HG02840 (cell line): ENCODE measurements around the gene EEPD1.
"Not testable (repeated sequence)": the region's sequence is repeated elsewhere in the genome, so short reads cannot be mapped to it uniquely, and the experiment has no call there.

Source experiments
- ATAC-seq: cut with Tn5 transposase; IDR thresholded peaks from one replicate; pipeline ENCODE4 v1.9.1; 2021; ENCODE audit warnings: mild to moderate bottlenecking, moderate library complexity, moderate number of reproducible peaks; ENCODE audit not compliant: unreplicated experiment, low FRiP score

The EEPD1 gene

GRCh38 chr7:36128448-36129047 is 24.5 kb upstream of the EEPD1 start:
- ATAC-seq, result no peak

GRCh38 chr7:36129048-36129534 is 24.0 kb upstream of the EEPD1 start:
- ATAC-seq, result no peak

- ATAC-seq, result no peak
These were observed 22.7 kb upstream of the EEPD1 start for GRCh38 chr7:36130236-36130945.

GRCh38 chr7:36131026-36131425 is 22.0 kb upstream of the EEPD1 start:
- no peak for ATAC-seq

GRCh38 chr7:36131499-36131898 is 21.6 kb upstream of the EEPD1 start:
- no peak for ATAC-seq

- no peak for ATAC-seq
These were observed 21.0 kb upstream of the EEPD1 start for GRCh38 chr7:36132012-36132411.

- ATAC-seq, result no peak
These were observed 17.4 kb upstream of the EEPD1 start for GRCh38 chr7:36135700-36136099.

GRCh38 chr7:36137258-36137657 is 15.8 kb upstream of the EEPD1 start:
- no peak for ATAC-seq

GRCh38 chr7:36137754-36138153 is 15.3 kb upstream of the EEPD1 start:
- ATAC-seq, result no peak

- no peak for ATAC-seq
These were observed 14.8 kb upstream of the EEPD1 start for GRCh38 chr7:36138209-36138608.

- no peak for ATAC-seq
These were observed 11.7 kb upstream of the EEPD1 start for GRCh38 chr7:36141351-36141750.

GRCh38 chr7:36141850-36142249 is 11.2 kb upstream of the EEPD1 start:
- ATAC-seq, result no peak

GRCh38 chr7:36144189-36144588 is 8.9 kb upstream of the EEPD1 start:
- no peak for ATAC-seq

GRCh38 chr7:36145686-36146085 is 7.4 kb upstream of the EEPD1 start:
- no peak for ATAC-seq

- ATAC-seq, result no peak
These were observed 5.7 kb upstream of the EEPD1 start for GRCh38 chr7:36147361-36147760.

- no peak for ATAC-seq
These were observed 4.5 kb upstream of the EEPD1 start for GRCh38 chr7:36148422-36149065.

GRCh38 chr7:36149240-36149639 is 3.8 kb upstream of the EEPD1 start:
- not testable (repeated sequence) for ATAC-seq

- ATAC-seq, result no peak
These were observed 3.2 kb upstream of the EEPD1 start for GRCh38 chr7:36149694-36150452.

- no peak for ATAC-seq
These were observed 916 bp upstream of the EEPD1 start for GRCh38 chr7:36151921-36152755.

- peak; percentile 16 for ATAC-seq
These were observed 580 bp downstream of the EEPD1 start for GRCh38 chr7:36153571-36154097.
